HG02885 (cell line): ENCODE measurements around the gene MARCHF3.
"Not testable (repeated sequence)": the region's sequence is repeated elsewhere in the genome, so short reads cannot be mapped to it uniquely, and the experiment has no call there.

Source experiments
- ATAC-seq: cut with Tn5 transposase; IDR thresholded peaks from one replicate; pipeline ENCODE4 v1.9.1; 2021; ENCODE audit warnings: mild to moderate bottlenecking; ENCODE audit not compliant: unreplicated experiment, poor library complexity

Gene MARCHF3

DNA sequence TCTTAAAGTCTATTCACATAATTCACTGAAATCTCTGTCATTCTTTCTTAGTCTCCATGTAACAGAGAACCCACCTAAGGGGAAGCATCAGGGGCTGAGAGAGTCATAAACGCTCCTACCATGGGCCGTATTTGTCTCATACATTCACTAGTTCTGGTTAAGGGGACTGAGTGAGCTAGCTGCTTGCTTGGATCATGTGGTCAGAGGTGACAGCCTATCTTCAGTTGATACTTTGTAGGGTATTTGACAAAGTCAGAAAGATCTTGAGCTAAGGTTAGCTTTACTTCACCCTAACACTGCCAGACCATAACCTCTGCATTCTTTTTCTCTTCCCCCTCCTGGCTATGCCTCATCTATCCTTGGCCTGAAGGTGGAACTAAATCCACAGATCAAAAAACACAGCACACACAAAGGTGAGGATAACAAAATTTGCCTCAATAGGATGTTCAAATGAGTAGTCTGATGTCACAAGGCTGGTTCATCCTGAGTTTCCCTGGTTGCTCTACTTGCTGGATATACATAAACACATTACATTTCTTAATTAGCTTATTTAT is 66.5 kb downstream of the MARCHF3 start:
- ATAC-seq, result no peak

DNA sequence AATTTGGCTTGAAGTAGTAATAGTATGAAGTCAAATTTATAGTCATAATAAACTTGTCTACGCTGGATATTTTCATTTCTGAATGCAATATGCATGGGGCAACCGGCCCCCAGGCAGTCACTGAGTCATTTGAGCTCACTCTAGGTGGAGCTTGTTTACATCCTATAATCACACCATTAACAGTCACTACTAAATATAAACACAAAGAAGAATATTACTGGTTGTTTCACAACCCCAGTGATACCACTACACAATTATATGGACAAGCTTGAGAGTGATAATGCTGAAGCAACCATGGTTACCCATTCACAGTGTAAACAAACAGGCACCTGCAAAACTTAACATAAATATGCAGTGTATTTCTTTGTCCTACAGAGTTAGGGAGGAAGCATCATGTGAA is 68.7 kb downstream of the MARCHF3 start:
- peak; percentile 72 for ATAC-seq

DNA sequence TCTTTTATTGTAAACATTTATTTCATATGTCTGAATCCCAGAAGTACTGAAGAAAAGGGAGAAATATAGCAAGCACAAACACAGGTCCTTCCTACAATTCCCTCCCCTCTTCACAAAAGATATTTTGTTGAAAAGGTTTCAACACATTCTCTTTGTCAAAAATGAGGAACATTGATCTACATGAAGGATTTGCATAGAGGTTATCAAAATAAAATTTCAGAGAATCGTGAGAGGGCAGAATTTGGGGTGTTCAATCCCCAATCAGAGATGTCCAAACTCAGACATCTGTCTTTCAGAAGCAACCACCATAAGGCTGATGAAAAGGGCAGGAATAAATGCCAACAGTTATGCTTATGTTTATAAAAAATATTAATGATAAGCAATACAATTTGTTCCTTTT is 69.2 kb downstream of the MARCHF3 start:
- ATAC-seq, result no peak

DNA sequence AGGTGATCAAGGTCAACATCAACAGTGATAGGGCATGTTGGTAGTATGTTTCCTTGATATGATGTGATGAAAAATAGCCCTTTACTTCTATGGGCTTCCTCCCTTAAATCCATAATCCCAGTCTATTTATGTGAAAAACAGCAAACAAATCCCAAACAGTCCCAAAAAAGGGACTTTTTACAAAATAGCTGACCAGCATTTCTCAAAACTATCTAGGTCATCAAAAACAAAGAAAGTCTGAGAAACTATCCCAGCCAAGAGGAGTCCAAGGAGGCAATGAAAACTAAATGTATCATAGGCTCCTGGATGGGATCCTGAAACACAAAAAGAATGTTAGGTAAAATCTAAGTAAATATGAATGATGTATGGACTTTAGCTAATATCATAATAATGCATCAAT is 71.2 kb downstream of the MARCHF3 start:
- no peak for ATAC-seq

DNA sequence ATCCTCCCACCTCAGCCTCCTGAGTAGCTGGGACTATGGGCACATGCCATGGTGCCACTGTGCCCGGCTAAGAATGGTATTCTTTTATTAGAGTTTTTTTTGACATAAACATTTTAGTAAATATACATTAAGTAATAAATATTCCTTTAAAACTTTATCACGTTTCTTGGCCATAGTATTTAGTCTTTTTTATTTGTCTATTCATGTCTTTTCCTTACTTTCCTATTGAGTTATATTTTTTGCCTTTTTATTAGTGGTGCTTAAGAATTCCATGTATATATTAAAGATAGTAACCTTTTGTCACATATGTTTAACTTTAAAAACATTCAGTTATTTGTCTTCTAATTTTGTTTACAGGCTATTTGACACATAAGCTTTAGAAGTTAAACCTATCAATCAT is 73.4 kb downstream of the MARCHF3 start:
- ATAC-seq, result no peak

DNA sequence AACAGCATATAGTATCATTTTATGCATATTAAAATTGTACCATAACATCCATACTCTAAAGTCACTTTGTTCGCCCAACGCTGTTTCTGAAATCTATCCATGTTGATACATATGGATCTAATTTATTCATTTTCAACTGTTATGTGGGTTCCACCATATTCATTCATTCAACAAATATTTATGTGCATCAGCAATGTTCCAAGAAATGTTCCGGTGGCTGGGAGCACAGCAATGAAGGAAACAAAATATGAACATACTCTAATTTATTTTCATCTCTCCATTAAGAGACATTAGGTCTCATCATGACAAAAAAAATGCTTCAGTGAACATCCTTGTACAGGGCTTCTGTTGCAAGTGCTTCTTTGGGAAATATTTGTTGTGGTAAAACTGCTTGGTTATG is 75.4 kb downstream of the MARCHF3 start:
- ATAC-seq, result no peak

DNA sequence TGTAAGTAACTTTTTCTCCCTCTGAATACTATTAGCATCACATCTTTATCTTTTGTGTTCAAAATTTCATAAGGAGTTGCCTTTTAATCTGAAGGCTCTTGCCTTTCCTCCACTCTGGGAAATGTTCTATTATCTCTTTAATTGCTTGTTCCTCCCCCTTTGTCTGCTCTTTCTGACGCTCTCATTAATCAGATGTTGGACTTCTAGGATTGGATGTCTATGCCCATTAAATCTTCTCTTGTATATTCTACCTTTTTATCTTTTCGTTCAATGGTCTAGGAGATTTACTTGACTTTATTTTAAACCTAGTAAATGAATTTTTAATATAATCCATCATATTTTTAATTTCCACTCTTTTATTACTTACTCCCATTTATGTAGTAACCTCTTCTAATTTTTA is 76.7 kb downstream of the MARCHF3 start:
- no peak for ATAC-seq

DNA sequence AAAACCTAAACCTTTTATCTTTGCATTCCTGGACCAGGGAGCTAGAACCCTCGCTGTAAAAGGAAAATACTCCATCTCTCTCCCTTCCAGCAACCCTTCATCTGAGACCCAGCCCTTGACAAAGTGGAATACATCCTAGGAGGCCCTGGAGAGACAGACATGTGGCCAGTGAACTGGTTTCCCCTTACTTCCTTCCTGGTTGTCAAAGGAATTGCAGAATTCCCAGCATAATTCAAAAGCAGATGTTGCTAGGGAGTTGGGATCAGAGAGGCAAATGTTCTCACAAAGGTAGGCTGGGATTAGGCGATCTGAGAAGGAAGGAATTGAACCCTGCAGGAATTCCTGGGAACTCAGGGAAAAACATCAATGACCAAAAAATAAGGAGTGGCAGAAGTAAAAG is 80.9 kb downstream of the MARCHF3 start:
- ATAC-seq, result no peak

DNA sequence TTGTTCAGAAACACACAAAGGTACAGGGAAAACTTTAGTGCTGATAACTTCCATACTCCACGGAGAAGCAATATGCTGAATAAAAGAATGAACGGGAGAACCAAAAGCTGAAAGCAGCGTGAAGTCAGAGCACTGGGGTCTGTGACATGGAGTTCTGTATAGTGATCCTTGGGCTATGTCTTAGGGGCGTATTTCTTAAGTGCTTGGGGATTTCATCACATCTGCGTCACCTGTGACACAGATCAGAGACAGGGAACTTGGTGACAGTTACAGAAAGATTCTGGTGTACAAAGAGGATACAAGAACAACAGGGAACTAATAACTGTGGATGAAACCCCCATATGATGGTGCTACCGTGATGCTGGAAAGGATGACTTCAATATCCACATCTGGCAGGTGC is 81.9 kb downstream of the MARCHF3 start:
- no peak for ATAC-seq

DNA sequence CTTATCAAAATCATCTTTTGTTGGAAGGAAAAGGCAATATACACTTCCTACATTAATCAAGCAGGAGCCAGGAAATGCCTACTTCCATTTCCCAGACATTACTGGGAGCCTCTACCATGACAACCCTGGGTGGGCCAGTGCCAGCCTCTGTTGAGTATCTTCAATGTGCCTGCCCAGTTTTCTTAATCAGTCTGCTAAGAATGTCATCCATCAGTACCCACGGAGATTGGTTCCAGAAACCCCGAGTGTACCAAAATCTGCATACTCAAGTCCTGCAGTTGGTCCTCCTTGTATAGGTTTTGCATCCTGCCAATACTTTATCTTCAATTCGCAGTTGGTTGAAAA is 82.4 kb downstream of the MARCHF3 start:
- no peak for ATAC-seq

DNA sequence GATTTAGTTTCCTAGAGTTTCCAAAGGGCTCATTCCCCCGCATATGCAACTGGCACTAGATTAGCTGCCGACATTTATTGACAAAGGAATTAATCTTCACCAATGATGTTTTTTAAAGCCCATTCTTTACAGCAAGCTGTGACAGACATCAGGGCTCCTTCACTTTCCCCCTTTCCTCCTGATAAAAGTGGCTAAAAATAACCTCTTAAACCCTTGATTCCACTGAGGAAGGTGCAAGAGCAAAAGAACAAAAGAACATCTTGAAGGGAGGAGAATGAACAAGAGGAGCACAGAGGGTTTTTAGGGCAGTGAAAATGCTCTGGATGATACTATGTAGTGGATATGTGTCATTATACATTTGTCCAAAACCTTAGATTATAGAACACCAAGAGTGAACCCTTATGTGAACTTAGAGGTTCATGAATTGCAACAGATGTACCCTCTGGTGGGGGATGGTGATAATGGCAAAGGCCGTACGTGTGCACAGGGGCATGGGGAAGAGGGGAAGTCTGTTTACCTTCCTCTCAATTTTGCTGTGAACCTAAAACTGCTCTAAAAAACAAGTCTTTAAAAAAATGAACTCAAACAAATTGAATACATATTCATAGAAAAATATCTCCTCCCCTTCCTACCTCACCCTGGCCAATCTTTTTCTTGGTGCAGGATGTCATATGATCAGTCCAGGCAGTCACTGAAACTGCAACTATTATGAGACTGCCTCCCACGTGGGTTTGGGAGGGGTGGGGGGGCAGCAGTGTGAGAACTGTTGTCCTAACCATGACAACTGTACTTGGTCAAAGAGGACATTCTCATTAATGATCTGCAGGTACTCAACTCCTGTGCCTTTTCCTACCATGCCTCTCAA is 83.0 kb downstream of the MARCHF3 start:
- peak; percentile 86 for ATAC-seq

DNA sequence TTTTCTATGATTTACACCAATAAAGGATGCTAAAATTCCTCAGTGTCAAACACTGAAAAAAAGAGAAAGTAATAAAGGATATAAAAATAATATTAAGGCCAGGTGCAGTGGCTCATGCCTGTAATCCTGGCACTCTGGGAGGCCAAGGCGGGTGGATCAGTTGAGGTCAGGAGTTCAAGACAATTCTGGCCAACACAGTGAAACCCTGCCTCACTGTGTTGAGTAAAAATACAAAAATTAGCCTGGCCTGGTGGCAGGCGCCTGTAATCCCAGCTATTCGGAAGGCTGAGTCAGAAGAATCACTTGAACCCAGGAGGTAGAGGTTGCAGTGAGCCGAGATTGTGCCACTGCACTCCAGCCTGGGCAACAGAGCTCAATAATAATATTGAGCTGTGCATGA is 87.5 kb downstream of the MARCHF3 start:
- not testable (repeated sequence) for ATAC-seq

DNA sequence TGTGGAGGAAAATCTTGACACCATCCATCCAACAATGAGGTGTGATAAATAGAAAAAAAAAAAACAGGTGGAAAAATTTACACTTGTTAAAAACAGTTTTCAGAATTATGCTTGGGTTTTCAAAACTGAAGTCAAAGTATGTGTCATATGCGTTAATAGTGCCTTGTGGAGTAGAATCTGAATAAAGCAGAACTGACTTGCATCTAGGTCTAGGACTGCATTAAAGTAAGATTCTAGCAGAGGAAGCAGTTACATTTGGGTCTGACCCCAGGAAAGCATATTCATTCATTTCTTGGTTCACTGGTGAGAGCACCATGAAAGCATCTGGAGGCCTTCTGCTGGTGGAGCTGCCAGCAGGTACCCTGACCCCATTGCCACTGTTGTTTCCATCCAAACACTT is 89.0 kb downstream of the MARCHF3 start:
- ATAC-seq, result no peak

DNA sequence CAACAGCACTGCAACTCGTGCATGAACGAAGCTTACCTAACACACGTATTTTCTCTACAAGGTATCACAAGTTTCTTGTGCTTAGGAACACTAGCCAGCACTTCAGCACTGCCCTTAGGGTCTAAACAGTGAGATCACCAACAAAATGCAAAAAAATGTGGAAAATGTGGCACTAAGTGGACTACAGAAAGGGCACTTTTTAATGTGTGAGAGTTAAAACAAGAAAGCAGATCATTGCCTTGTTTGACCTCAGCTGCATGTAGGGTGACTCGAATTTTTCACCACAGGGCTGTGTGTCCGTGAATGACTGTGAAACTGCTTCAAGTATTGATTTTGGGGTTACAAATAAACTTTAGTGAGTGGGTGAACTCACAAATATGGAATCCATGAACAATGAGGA is 90.5 kb downstream of the MARCHF3 start:
- ATAC-seq, result no peak

DNA sequence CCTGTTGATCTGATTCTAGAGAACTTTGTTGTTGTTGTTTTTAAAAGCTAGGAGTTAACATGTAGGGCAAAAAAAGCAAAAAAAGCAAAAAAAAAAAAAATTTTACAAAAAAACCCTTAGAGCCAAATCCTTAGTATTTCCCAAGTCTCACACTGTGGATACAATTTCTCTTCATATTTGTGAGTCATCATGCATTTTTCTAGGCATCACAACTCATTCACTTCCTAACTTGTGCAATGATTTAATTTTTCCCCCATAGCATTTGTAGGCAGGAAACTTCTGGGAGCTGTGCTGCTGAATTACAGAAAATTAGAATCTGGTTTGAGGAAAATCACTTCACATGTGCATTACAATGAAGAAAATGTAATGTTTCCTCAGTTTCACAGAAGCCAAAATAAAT is 91.9 kb downstream of the MARCHF3 start:
- no peak for ATAC-seq

DNA sequence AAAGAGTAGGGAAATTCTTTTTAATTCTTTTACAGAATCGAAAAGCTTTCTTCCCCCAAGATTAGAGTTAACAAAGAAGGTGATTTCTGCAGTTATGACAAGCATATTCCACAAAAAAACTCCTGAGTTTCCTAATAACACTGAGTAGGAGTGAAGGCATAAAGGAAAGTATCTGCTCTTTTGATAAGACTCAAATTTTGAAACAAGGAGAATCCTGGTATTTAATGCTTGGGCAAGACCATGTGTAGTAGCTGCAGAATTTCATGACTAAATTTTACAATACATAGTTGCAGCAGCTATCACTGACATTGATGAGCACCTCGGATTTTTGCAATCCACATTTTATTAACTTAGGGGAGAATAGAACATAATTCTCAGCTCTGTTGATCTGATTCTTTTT is 92.6 kb downstream of the MARCHF3 start:
- ATAC-seq, result no peak

DNA sequence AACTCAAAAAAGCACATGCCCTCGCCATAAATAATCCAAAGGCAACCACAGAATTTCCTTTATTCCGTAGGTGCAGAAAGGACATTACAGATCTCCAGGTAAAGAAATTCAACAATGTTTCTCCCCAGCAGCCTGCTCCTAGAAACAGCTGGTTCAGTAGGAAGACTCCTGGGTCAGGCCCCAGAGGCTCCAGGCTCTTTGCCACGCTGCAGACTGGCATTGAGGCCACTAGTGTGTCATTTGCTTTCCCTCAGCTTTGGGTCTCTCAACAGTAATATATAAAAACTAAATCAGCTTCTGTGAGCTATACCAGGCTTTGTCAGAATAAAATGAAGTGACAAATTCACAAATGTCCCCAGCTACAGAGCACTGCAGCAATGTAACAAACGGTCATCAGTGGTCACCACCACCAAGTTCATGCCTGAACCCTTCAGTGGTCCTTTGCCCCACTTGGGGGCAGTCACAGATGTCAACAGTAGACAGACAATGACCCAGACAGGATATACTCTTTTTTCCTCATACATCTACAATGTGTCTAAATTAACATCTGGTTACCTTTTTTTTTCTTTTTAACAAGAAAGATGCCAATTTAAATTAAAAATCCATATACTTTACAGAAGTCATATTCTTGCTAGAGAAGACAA is 93.5 kb downstream of the MARCHF3 start:
- no peak for ATAC-seq

DNA sequence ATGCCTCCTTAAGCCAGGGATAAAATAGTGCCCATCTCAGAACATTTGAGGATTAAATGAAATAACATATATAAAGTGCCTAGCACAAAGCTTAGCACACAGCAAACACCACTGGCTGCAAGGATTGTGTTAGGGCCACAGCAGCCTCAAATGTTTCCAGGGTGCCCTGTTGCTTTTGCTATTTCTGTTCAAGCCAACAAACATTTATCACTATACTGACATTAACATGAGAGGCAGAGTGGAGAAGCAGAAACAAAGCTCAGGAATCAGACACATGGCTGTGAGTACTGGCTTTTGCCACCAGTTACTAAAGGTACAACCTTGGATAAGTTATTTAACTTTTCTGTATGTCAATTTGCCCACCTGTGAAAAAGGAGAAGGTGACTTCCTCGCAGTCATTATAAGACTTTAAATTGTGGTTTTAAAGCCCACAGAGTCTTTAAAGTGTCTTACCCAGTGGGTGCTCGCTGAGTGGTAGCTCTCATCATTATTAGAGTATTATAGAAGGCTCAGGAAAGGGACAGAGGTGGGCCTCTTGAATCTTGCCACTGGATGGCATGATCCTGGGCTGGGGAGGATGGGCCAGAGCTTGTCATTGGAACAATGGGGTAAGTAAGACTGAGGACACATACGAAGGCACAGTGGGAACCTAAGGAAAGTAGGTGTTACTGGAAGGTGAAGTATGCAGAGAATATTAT is 98.2 kb downstream of the MARCHF3 start:
- no peak for ATAC-seq

DNA sequence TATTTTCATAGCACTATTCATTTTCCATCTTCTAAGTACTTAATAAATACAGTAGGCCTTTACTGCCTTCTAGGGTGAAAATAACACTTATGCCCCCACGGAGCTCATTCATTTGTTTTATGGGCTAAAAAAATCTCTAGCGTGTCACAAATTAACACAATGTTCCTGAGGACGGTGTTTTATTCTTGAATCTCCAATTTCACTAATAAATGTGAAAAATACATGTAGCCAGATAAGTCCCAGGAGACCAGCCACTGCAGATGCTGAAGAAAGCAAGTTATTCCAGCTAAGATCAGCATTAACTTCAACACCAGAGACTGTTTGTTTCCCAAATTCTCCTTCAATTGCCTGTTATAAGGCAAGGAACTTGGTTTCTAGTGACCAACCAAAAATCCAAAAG is 102.3 kb downstream of the MARCHF3 start:
- ATAC-seq, result no peak

DNA sequence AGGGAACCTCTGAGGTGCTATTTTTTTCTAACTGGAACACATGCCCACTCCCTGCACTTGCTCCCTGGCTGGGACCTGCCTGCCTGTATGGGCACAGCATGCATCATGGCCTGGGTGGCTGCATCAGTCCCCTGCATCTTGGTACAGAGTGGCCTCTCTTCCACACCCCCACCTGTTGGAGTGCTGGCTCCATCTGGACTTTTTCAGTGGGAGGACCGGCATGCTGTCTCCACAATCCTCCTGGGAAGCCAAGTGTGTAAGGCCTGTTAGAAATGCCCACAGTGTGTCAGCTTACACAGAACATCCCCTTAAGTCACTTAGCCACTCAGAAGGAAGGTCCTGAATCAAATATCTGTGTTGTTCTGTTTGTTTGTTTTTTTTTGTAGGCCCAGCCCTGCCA is 102.9 kb downstream of the MARCHF3 start:
- no peak for ATAC-seq

DNA sequence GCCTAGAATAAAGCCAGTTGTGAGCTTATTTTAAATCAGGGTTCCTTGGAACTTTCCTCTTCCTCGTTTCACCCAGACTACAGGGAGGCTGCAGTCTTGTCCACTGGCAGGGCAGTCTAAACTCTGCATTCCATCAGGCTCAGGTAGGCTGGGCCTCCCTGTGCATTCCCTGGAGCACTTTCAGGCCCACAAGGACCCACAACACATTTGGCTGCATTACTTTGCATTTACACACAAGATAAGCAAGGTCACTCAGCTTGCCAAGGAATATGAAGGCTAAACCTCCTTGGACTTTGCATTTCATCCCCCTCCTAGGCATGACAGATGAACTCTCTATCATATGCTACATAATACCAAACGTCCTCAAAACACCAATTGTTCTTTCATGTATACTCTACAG is 104.2 kb downstream of the MARCHF3 start:
- no peak for ATAC-seq
